BJ (cell line): Measurements from ENCODE around the gene ALS2. TPM values are rescaled to one million over a fixed set of nuclear protein-coding genes. Genes with fewer than 3 reads are reported as not detected.

Source experiments
- CTCF ChIA-PET: fragments of 350-600 bp; formaldehyde crosslinking; extraction: SDS; loops from one replicate; lab custom pipeline; 2021; ENCODE audit warnings: antibody characterized with exemption, inconsistent platforms; lab: Yijun Ruan, JAX
- POLR2A ChIA-PET: fragments of 300-600 bp; sonication (Branson Sonifier 250); formaldehyde crosslinking; extraction: SDS; loops from one replicate; lab custom pipeline; 2021; ENCODE audit warnings: antibody characterized with exemption; lab: Charles Lee
- DNase-seq: peaks from one replicate; pipeline ENCODE4 v3.0.0-alpha.2; 2011; ENCODE audit warnings: low read depth
- H3K27me3 ChIP-seq: 2 replicates; pipeline ENCODE4 v1.6.0; 2011; ENCODE audit warnings: low read length; ENCODE audit not compliant: control insufficient read depth, insufficient read depth
- H3K36me3 ChIP-seq: 2 replicates; pipeline ENCODE4 v1.5.1; 2011; ENCODE audit warnings: low read length; ENCODE audit not compliant: control insufficient read depth, insufficient read depth
- H3K4me3 ChIP-seq: 2 replicates; pipeline ENCODE4 v1.5.1; 2011; ENCODE audit warnings: low read depth, mild to moderate bottlenecking, control low read depth, low read length
- CTCF ChIP-seq: IDR thresholded peaks from 2 replicates; pipeline ENCODE4 v1.5.1; 2011; ENCODE audit warnings: low read depth, mild to moderate bottlenecking, control low read depth, inconsistent platforms, low read length, moderate library complexity; ENCODE audit not compliant: insufficient read depth
- polyA plus RNA-seq: library from polyadenylated mRNA; depleted of rRNA; stranded (reverse); fragments of >200 nt; gene quantifications from 2 replicates; pipeline ENCODE4 v1.2.3, GENCODE V29; 2011

The ALS2 gene
- polyA plus RNA-seq, 1 experiment = 20.5 TPM

GRCh38 chr2:201779901-201780673 is 646 bp downstream of the ALS2 start:
- Histone ChIP-seq H3K36me3 (no peaks in the 10 kb centered on the region; the same call in 1 of the 2 replicates), H3K4me3 (peak overlapping the region; percentile 79), H3K27me3 (no peaks in the 10 kb centered on the region)
- ChIA-PET POLR2A (interaction anchor here (1.0 kb wide), 1 partner anchor 75 kb away, joined by 3 read pairs; no protein-coding TSS in a partner anchor), CTCF (interaction anchor here (1.0 to 1.5 kb wide), 4 partner anchors 9 to 398 kb away, joined by 4 to 5 read pairs (median 4); no protein-coding TSS in a partner anchor)
- DNase-seq = no peak
- no peak for TF ChIP-seq CTCF

- no peaks in the 10 kb centered on the region; the same call in 1 of the 2 replicates for H3K36me3 ChIP-seq
- H3K27me3 ChIP-seq = no peaks in the 10 kb centered on the region
- TF ChIP-seq CTCF = no peak
- DNase-seq = no peak
- ChIA-PET CTCF (interaction anchor here (0.5 to 1.3 kb wide), 4 partner anchors 18 to 546 kb away, joined by 3 to 5 read pairs (median 4); no protein-coding TSS in a partner anchor), POLR2A (no interaction called here)
- H3K4me3 ChIP-seq = no peak overlapping the region
Measured at GRCh38 chr2:201777869-201778268, 2.9 kb downstream of the ALS2 start.

GRCh38 chr2:201777043-201777442 is 3.7 kb downstream of the ALS2 start:
- POLR2A ChIA-PET = interaction anchor here (0.6 to 0.7 kb wide), 2 partner anchors 11 to 132 kb away, joined by 3 to 4 read pairs; no protein-coding TSS in a partner anchor
- DNase-seq = no peak

GRCh38 chr2:201775326-201775725 is 5.4 kb downstream of the ALS2 start:
- no peak overlapping the region for H3K4me3 ChIP-seq
- H3K36me3 ChIP-seq = no peaks in the 10 kb centered on the region; the same call in 1 of the 2 replicates
- H3K27me3 ChIP-seq = no peaks in the 10 kb centered on the region
- CTCF ChIA-PET = no interaction called here
- DNase-seq = no peak
- TF ChIP-seq CTCF = no peak
- POLR2A ChIA-PET = no interaction called here

More at GRCh38 chr2:201777043-201777442, 3.7 kb downstream of the ALS2 start:
- H3K36me3 ChIP-seq = no peaks in the 10 kb centered on the region; the same call in 1 of the 2 replicates
- no peak overlapping the region for H3K4me3 ChIP-seq
- no peak for TF ChIP-seq CTCF
- H3K27me3 ChIP-seq = no peaks in the 10 kb centered on the region
- CTCF ChIA-PET = interaction anchor here (0.8 kb wide), 1 partner anchor 18 kb away, joined by 5 read pairs; no protein-coding TSS in a partner anchor

GRCh38 chr2:201774546-201774945 is 6.2 kb downstream of the ALS2 start:
- Histone ChIP-seq H3K36me3 (no peaks in the 10 kb centered on the region; the same call in 1 of the 2 replicates), H3K4me3 (no peak overlapping the region), H3K27me3 (no peaks in the 10 kb centered on the region)
- no peak for DNase-seq
- ChIA-PET CTCF (no interaction called here), POLR2A (no interaction called here)
- TF ChIP-seq CTCF = no peak
